ENCODE results near the gene UBE2V1.

GRCh38 chr20:50083034-50083433 is 29.9 kb downstream of the UBE2V1 start:
- TF ChIP-seq, protein P1, sequence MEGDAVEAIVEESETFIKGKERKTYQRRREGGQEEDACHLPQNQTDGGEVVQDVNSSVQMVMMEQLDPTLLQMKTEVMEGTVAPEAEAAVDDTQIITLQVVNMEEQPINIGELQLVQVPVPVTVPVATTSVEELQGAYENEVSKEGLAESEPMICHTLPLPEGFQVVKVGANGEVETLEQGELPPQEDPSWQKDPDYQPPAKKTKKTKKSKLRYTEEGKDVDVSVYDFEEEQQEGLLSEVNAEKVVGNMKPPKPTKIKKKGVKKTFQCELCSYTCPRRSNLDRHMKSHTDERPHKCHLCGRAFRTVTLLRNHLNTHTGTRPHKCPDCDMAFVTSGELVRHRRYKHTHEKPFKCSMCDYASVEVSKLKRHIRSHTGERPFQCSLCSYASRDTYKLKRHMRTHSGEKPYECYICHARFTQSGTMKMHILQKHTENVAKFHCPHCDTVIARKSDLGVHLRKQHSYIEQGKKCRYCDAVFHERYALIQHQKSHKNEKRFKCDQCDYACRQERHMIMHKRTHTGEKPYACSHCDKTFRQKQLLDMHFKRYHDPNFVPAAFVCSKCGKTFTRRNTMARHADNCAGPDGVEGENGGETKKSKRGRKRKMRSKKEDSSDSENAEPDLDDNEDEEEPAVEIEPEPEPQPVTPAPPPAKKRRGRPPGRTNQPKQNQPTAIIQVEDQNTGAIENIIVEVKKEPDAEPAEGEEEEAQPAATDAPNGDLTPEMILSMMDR (IDR thresholded peaks at IDR 0.05): no peak
- TF ChIP-seq, protein P2, sequence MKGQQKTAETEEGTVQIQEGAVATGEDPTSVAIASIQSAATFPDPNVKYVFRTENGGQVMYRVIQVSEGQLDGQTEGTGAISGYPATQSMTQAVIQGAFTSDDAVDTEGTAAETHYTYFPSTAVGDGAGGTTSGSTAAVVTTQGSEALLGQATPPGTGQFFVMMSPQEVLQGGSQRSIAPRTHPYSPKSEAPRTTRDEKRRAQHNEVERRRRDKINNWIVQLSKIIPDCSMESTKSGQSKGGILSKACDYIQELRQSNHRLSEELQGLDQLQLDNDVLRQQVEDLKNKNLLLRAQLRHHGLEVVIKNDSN (IDR thresholded peaks at IDR 0.05; ENCODE audit: borderline replicate concordance, low read depth): no peak
- TF ChIP-seq NRF1 (IDR thresholded peaks at IDR 0.05; ENCODE audit: low read depth, low read length) (no peak), TEAD4 (IDR thresholded peaks at IDR 0.05; ENCODE audit: borderline replicate concordance, insufficient read depth) (no peak), JUND (IDR thresholded peaks at IDR 0.05) (no peak), RAD21 (IDR thresholded peaks at IDR 0.05; ENCODE audit: low read length) (no peak), EP300 (IDR thresholded peaks at IDR 0.05; ENCODE audit: borderline replicate concordance in 1 of 2, low read depth in 1 of 2, low read length in 1 of 2) (no peak), GABPA (IDR thresholded peaks at IDR 0.05; ENCODE audit: low read depth) (no peak)

Measured in SK-N-SH (cell line).